ENCODE measurements around the gene INTS1. TPM values are rescaled to one million over a fixed set of nuclear protein-coding genes. Genes with fewer than 3 reads are reported as not detected.

The INTS1 gene
- total RNA-seq, 2 donors from 2014 or later, result 61.0 to 141 TPM

DNA sequence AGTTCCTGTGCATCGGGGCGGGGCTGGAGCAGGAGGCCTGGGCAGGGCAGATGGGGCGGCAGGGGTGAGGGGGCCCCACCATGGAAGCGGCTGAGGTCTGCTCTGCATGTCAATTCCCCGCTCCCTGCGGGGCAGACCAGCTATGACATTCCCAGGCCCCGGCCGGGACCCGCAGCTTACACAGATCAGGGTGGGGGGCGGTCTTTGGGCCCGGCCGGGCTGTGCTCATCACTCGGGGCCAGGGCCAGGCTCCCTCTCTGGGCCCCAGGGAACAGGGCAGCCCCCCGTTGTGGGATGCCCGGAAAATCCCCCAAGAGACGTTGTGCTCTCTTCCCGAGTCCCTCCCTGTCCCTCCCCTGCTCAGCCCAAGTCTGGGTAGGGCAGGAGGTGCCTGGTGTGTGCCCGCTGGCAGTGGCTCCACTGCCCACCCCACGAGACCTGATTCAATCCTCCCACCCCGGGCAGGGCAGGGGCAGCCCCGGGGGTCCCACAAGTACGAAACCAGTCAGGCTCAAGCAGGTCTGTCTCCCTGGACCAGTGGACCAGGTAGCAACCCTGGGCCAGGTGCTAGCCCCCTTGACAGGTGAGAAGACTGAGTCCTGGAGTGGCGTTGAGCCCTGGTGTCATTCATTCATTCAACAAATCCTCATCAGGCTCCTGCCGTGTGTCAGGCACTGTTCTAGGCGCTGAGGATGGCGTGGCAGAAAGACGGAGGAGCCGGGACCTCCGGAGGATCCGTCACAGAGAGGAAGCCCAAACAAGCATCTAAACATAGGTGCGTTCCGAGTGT is 73.9 kb downstream of the INTS1 start:
- DNase-seq, result no peak
- H3K9ac ChIP-seq (ENCODE audit: low read depth in 2 of 2, low read length in 2 of 2), result no peak overlapping the region
- H3K36me3 ChIP-seq, result no peaks in the 10 kb centered on the region
- no peak overlapping the region for H3K27ac ChIP-seq
- H3K9me3 ChIP-seq, result no peaks in the 10 kb centered on the region
- TF ChIP-seq, protein P1, sequence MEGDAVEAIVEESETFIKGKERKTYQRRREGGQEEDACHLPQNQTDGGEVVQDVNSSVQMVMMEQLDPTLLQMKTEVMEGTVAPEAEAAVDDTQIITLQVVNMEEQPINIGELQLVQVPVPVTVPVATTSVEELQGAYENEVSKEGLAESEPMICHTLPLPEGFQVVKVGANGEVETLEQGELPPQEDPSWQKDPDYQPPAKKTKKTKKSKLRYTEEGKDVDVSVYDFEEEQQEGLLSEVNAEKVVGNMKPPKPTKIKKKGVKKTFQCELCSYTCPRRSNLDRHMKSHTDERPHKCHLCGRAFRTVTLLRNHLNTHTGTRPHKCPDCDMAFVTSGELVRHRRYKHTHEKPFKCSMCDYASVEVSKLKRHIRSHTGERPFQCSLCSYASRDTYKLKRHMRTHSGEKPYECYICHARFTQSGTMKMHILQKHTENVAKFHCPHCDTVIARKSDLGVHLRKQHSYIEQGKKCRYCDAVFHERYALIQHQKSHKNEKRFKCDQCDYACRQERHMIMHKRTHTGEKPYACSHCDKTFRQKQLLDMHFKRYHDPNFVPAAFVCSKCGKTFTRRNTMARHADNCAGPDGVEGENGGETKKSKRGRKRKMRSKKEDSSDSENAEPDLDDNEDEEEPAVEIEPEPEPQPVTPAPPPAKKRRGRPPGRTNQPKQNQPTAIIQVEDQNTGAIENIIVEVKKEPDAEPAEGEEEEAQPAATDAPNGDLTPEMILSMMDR (IDR thresholded peaks at IDR 0.05), result no peak
- intact Hi-C loops (cut with DNase I), result loop anchor here (5.0 kb wide), 1 partner anchor 42 kb away; no protein-coding TSS in a partner anchor
- no peak overlapping the region for H3K4me3 ChIP-seq
- H3K4me1 ChIP-seq, result no peaks in the 10 kb centered on the region
- no peaks in the 10 kb centered on the region for H3K27me3 ChIP-seq

DNA sequence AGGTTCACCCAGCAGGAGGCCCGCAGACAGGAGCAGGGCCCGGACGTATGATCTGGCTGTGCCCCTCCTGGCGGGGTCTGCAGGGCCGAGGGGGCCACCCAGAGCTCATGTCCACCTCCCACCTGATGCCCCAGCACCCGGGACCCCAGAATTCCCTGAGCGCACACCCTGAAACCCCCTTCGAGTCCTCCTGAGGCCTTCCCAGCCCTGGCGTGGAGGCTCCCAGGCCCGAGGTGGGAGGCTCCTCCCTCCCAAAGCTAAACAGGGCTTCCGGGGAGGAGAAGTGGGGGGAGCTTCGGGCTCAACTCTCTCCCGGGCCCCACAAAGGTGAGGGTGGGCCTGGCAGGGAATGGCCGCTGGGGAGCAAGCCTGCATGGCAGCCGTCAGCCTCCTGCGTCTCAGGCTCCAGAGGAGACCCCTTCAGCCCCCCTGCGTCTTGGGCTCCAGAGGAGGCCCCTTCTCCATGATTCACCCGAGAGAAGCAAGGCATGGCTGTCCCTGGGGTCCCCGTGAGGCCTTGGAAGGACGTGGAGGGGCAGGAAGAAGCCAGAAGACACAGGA is 75.2 kb downstream of the INTS1 start:
- no peak for DNase-seq
- intact Hi-C loops (cut with DNase I), result no loop called here
- H3K27ac ChIP-seq, result no peak overlapping the region
- TF ChIP-seq, protein P1 (IDR thresholded peaks at IDR 0.05), result no peak
- no peaks in the 10 kb centered on the region for H3K27me3 ChIP-seq
- no peaks in the 10 kb centered on the region for H3K4me1 ChIP-seq
- H3K9ac ChIP-seq (ENCODE audit: low read depth in 2 of 2, low read length in 2 of 2), result no peak overlapping the region
- no peak overlapping the region for H3K4me3 ChIP-seq
- H3K36me3 ChIP-seq, result no peaks in the 10 kb centered on the region
- no peaks in the 10 kb centered on the region for H3K9me3 ChIP-seq

DNA sequence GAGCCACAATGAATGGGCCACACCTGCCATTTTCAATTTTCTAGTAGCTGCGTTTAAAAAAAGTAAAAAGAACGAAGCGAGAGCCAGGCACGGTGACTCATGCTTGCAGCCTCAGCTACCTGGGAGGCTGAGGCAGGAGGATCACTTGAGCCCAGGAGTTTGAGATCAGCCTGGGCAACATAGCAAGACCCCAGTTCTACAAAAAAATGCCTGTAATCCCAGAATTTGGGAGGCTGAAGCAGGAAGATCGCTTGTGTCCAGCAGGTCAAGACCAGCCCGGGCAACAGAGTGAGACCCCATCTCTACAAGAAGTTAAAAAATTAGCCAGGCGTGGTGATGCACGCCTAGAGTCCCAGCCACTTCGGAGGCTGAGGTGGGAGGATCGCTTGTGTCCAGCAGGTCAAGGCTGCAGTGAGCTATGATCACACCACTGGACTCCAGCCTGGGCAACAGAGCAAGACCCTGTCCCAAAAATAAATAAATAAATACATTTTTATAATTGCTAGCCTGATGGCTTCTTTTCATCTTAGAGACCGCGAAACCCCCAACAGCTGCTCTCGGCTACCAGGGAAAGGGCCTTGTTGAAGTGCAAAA is 77.0 kb downstream of the INTS1 start:
- H3K27me3 ChIP-seq, result peaks cover 4% of the 10 kb centered on the region

DNA sequence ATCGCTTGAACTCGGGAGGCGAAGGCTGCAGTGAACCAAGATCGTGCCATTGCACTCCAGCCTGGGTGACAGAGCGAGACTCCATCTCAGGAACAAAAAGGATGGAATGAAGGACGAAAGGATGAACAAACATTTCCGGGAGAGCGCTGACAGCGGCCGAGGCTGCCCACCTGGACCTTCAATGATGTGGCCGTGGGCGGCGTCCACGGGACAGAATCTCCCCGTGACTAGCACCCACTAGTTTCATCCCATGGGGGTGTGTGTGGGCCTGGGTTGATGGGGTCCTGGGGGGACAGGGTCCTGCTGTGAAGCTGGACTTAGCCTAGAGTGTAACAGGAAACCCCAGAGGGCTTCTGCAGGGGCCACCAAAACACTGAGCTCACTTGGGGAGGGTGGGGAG is 77.7 kb downstream of the INTS1 start:
- DNase-seq, result no peak
- TF ChIP-seq, protein P1 (IDR thresholded peaks at IDR 0.05), result no peak
- Histone ChIP-seq H3K27ac (no peak overlapping the region), H3K9ac (ENCODE audit: low read depth in 2 of 2, low read length in 2 of 2) (no peak overlapping the region), H3K4me1 (no peaks in the 10 kb centered on the region), H3K27me3 (peaks cover 4% of the 10 kb centered on the region), H3K9me3 (no peaks in the 10 kb centered on the region), H3K4me3 (no peak overlapping the region), H3K36me3 (no peaks in the 10 kb centered on the region)
- intact Hi-C loops (cut with DNase I), result no loop called here

More for the DNA sequence above, 77.0 kb downstream of the INTS1 start:
- Histone ChIP-seq H3K4me1 (no peaks in the 10 kb centered on the region), H3K9ac (ENCODE audit: low read depth in 2 of 2, low read length in 2 of 2) (no peak overlapping the region), H3K9me3 (no peaks in the 10 kb centered on the region), H3K4me3 (no peak overlapping the region), H3K36me3 (no peaks in the 10 kb centered on the region), H3K27ac (no peak overlapping the region)
- TF ChIP-seq, protein P1 (IDR thresholded peaks at IDR 0.05), result no peak
- intact Hi-C loops (cut with DNase I), result no loop called here
- no peak for DNase-seq

DNA sequence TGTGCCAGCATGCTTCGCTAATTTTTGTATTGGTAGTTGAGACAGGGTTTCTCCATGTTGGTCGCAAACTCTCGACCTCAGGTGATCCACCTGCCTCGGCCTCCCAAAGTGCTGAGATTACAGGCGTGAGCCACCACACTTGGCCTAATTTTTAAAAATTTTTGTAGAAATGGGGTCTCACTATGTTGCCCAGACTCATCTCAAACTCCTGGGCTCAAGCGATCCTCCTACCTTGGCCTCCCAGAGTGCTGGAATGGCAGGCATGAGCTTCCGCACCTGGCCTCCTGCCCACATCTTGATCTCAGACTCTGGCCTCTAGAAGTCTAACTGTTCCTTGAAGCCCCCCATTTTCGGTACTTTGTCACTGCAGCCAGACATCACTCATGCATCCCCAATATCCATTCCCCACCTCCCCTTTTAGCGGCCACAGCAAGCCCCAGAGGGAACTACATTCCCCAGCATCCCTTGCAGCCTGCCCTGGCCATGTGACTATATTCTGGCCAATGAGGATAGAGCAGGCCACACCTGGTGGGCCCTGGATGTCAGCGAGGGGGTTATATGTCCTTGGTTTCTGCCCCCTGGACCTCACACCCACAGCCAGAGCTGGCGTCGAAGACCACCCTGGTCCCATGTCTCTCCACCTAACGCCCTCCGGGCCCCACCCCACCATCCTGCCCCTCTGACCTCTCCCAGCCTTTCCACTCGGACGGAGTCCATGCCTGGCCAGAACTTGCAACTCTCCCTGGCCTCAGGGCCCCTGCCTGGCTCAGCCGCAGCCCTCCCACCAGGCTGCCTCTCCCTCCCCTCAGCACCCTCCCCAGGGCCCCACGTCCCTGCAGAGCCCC is 78.7 kb downstream of the INTS1 start:
- H3K9me3 ChIP-seq, result no peaks in the 10 kb centered on the region
- no peak overlapping the region for H3K27ac ChIP-seq
- DNase-seq, result no peak
- H3K36me3 ChIP-seq, result no peaks in the 10 kb centered on the region
- no peak overlapping the region for H3K9ac ChIP-seq (ENCODE audit: low read depth in 2 of 2, low read length in 2 of 2)
- no peaks in the 10 kb centered on the region for H3K4me1 ChIP-seq
- intact Hi-C loops (cut with DNase I), result no loop called here
- TF ChIP-seq, protein P1 (IDR thresholded peaks at IDR 0.05), result no peak
- H3K4me3 ChIP-seq, result no peak overlapping the region
- H3K27me3 ChIP-seq, result peaks cover 4% of the 10 kb centered on the region
